Kidney epithelial cell (primary cell): ENCODE results near the gene SUMF2. TPM values are rescaled to one million over a fixed set of nuclear protein-coding genes. Genes with fewer than 3 reads are reported as not detected.
A peak's percentile ranks its signal among the peaks of the same experiment; 100 is the strongest.
"Not testable (repeated sequence)": the region's sequence is repeated elsewhere in the genome, so short reads cannot be mapped to it uniquely, and the experiment has no call there.

Source experiments
- DNase-seq: peaks from one replicate; pipeline ENCODE4 v3.0.0-alpha.2; 2010; ENCODE audit warnings: low read depth
- H3K27me3 ChIP-seq: 2 replicates; pipeline ENCODE4 v1.6.0; 2011; ENCODE audit warnings: low read length; ENCODE audit not compliant: control insufficient read depth, insufficient read depth
- H3K36me3 ChIP-seq: 2 replicates; pipeline ENCODE4 v1.5.1; 2011; ENCODE audit warnings: low read length; ENCODE audit not compliant: control insufficient read depth, insufficient read depth
- H3K4me3 ChIP-seq: 2 replicates; pipeline ENCODE4 v1.5.1; 2011; ENCODE audit warnings: low read depth, mild to moderate bottlenecking, control low read depth, low read length
- total RNA-seq: library from RNA; depleted of rRNA; stranded (reverse); fragments of >200 nt; gene quantifications from 2 replicates; pipeline ENCODE4 v1.2.3, GENCODE V29; 2015
- TF ChIP-seq, protein P1 (sequence below): IDR thresholded peaks from 2 replicates; pipeline ENCODE4 v1.5.1; 2011; ENCODE audit warnings: mild to moderate bottlenecking, moderate library complexity, low read length, control low read depth, inconsistent platforms; ENCODE audit not compliant: insufficient read depth, poor library complexity, severe bottlenecking

SUMF2 gene
- total RNA-seq, 1 donor from 2014 or later: 98.6 TPM

DNA sequence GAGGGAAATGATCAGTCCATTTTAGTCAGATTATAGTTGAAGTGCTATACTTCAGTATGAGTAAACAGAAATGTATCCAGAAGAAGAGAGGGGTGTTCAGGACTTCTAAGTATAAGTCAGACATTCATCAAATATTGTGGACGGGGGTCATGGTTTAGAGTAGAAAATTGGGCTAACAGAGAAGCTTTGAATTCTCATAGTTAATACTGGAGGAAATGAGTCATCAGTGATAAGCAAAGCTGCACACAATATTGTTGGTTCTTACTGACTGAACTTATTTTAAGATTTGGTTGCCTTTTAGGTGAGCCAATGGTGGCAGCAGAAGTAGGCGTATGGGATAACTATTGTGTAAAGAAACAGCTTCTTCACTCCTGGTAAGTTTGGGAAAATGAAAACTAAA is 1.7 kb upstream of the SUMF2 start:
- TF ChIP-seq, protein P1, sequence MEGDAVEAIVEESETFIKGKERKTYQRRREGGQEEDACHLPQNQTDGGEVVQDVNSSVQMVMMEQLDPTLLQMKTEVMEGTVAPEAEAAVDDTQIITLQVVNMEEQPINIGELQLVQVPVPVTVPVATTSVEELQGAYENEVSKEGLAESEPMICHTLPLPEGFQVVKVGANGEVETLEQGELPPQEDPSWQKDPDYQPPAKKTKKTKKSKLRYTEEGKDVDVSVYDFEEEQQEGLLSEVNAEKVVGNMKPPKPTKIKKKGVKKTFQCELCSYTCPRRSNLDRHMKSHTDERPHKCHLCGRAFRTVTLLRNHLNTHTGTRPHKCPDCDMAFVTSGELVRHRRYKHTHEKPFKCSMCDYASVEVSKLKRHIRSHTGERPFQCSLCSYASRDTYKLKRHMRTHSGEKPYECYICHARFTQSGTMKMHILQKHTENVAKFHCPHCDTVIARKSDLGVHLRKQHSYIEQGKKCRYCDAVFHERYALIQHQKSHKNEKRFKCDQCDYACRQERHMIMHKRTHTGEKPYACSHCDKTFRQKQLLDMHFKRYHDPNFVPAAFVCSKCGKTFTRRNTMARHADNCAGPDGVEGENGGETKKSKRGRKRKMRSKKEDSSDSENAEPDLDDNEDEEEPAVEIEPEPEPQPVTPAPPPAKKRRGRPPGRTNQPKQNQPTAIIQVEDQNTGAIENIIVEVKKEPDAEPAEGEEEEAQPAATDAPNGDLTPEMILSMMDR: no peak
- Histone ChIP-seq H3K36me3 (no peaks in the 10 kb centered on the region), H3K27me3 (no peaks in the 10 kb centered on the region), H3K4me3 (no peak overlapping the region)
- no peak for DNase-seq

DNA sequence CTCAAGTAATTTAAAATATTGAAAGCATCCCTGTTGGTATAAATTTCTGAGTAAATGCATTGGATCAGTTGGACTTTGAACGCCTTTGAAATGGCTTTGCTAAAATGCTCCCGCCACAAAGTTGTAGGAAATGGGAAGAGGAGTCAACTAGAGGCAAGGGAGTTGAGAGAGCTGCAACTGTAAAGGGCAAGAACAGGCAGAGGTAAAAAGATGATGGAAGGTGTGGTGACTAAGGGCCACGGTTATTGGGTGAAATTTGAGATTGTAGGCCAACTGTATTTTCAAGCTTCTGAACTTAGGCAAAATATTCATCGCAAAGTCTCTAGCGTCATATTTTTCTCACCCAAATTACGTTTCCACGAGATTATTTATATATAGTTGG is 595 bp upstream of the SUMF2 start:
- Histone ChIP-seq H3K4me3 (no peak overlapping the region), H3K27me3 (no peaks in the 10 kb centered on the region), H3K36me3 (no peaks in the 10 kb centered on the region)
- TF ChIP-seq, protein P1: no peak
- DNase-seq: no peak

DNA sequence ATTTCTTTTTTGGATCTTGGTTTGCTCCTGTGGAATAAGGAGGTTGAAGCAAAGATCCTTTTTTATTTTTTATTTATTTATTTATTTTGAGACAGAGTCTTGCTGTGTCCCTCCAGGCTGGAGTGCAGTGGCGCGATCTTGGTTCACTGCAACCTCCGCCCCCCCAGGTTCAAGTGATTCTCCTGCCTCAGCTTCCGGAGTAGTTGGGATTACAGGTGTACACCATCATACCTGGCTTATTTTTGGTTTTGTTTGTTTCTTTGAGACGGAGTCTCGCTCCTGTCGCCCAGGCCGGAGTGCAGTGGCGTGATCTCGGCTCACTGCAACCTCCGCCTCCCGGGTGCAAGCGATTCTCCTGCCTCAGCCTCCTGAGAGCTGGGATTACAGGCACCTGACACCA is 2.3 kb downstream of the SUMF2 start:
- not testable (repeated sequence) for H3K36me3 ChIP-seq, DNase-seq, H3K27me3 ChIP-seq, H3K4me3 ChIP-seq

DNA sequence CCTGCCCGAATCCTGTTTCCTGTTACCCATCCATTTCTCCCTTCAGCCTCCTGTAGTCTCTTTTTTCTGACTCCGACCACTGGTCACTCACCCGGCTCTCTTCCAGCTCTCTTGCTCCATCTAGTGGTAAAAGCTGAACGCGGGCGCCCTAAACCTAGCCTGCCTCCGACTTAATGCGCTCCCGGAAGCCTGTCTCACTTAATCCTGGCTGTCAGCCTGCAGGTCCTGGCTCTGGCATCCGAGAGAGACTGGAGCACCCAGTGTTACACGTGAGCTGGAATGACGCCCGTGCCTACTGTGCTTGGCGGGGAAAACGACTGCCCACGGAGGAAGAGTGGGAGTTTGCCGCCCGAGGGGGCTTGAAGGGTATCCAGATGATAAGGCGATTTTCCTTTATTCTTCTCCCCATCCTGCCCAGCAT is 10.3 kb downstream of the SUMF2 start:
- Histone ChIP-seq H3K27me3 (no peaks in the 10 kb centered on the region), H3K36me3 (peaks cover 2% of the 10 kb centered on the region), H3K4me3 (no peak overlapping the region)
- DNase-seq: peak; percentile 39
- TF ChIP-seq, protein P1: peak; percentile 92

DNA sequence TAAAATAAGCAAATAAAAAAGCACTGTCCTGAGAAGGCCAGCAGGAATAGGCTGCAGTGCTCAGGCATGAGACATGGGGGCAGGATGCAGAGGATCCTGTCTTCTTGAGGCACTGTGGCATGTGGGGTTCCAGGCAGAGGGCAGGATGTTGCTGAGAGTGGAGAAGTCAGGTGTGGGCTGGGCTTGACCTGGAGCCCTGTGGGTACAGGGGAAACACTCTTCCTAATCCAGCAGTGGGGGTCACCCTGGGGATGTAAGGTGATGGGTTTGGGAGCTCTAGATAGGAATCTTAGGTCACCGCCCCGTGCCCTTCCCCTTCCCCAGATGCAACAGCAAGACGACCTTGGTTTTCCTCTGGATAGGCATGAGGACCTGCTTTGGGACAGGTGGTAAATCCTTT is 13.6 kb downstream of the SUMF2 start:
- Histone ChIP-seq H3K4me3 (no peak overlapping the region), H3K27me3 (no peaks in the 10 kb centered on the region), H3K36me3 (peaks cover 2% of the 10 kb centered on the region)
- TF ChIP-seq, protein P1: no peak
- DNase-seq: no peak

DNA sequence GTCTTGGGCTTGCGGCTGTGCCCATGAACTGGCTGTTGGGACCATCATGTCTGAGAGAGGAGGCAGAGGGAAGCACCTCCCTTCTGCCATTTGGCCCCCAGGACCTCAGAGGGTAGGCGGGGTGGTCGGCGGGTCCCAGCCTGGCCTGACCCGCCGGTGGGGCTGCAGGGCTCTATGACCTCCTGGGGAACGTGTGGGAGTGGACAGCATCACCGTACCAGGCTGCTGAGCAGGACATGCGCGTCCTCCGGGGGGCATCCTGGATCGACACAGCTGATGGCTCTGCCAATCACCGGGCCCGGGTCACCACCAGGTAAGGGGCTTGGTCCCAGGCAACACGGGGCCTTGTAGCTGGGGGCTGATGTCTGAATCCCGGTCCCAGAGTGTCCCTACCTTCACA is 14.1 kb downstream of the SUMF2 start:
- DNase-seq: no peak
- peaks cover 2% of the 10 kb centered on the region for H3K36me3 ChIP-seq
- TF ChIP-seq, protein P1: no peak
- no peaks in the 10 kb centered on the region for H3K27me3 ChIP-seq
- no peak overlapping the region for H3K4me3 ChIP-seq
